Measurements from ENCODE around the gene TUBD1. TPM values are rescaled to one million over a fixed set of nuclear protein-coding genes. Genes with fewer than 3 reads are reported as not detected.
"Not testable (repeated sequence)": the region's sequence is repeated elsewhere in the genome, so short reads cannot be mapped to it uniquely, and the experiment has no call there.

TUBD1 gene, protein sequence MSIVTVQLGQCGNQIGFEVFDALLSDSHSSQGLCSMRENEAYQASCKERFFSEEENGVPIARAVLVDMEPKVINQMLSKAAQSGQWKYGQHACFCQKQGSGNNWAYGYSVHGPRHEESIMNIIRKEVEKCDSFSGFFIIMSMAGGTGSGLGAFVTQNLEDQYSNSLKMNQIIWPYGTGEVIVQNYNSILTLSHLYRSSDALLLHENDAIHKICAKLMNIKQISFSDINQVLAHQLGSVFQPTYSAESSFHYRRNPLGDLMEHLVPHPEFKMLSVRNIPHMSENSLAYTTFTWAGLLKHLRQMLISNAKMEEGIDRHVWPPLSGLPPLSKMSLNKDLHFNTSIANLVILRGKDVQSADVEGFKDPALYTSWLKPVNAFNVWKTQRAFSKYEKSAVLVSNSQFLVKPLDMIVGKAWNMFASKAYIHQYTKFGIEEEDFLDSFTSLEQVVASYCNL
- total RNA-seq, result 10 to 100 TPM in 4 of 5 experiments, 1 to 10 TPM in 1; 8.2 to 42.1 (median 14.3) TPM
- 10 to 100 TPM; 25.5 to 31.9 TPM for polyA plus RNA-seq
- total RNA-seq, result 17.6 reads per million, percentile 47 among the genes with 10 or more reads in this experiment

DNA sequence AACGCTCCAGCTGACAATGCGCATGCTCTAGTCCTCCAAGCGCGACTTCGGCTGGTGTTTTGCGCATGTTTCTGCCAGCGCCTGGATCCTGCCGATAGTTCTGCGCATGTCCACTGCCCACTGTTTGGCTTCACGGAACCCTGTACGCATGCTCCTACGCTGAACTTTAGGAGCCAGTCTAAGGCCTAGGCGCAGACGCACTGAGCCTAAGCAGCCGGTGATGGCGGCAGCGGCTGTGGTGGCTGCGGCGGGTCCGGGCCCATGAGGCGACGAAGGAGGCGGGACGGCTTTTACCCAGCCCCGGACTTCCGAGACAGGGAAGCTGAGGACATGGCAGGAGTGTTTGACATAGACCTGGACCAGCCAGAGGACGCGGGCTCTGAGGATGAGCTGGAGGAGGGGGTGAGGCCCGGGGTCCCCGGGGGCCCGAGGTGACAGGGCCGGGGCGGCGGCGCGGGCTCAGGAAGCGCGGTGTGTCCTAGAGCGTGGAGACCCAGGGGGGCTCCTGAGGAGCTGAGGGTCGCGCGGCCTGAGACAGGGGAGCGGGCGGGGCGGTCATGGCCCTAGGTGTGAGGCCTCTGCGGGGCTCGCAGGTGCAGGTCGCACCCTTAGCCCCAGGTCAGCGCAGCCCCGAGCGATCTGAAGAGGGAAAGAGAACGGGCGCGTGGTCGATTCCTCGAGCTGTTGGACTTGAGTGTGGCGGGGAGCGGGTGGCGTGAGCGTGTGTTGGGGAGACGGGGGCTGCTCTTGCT lies at the start of gene TUBD1, which contains the start of gene RPS6KB1:
TSS of gene TUBD1 (minus strand) at position 20 of the 752 bp plus-strand sequence. CDS start 1,941 bp downstream, outside the sequence.
TSS of gene RPS6KB1 (plus strand) at position 198 of the 752 bp plus-strand sequence. CDS start at position 262, 64 bp downstream.
- Histone ChIP-seq H3K27me3 (ENCODE audit: control insufficient read depth in 2 of 2, insufficient read depth in 2 of 2, low read length in 2 of 2) (no peaks in the 10 kb centered on the region), H3K4me3 (ENCODE audit: low read length) (peak within 1 kb of the TSS; percentile 74), H3K36me3 (ENCODE audit: control insufficient read depth in 2 of 3, insufficient read depth in 3 of 3, low read length in 3 of 3) (peaks cover 0 to 13% (median 0%) of the 10 kb centered on the region in 3 experiments), H3K27ac (ENCODE audit: low read depth, low read length) (peak within 1 kb of the TSS; percentile 93), H3K9me3 (ENCODE audit: control insufficient read depth in 2 of 3, low read length in 3 of 3) (no peaks in the 10 kb centered on the region), H3K4me1 (ENCODE audit: control insufficient read depth in 2 of 2, insufficient read depth in 2 of 2, low read length in 2 of 2) (peaks cover 13 to 23% of the 10 kb centered on the region in 2 donors)
- POLR2A ChIA-PET, result interaction anchor here (0.6 to 3.0 kb wide), 22 partner anchors 8 to 734 kb away, joined by 3 to 20 read pairs (median 3); partner anchors contain the start of genes PTRH2, RNFT1 and VMP1
- peak; percentile 96 for ATAC-seq
- H3K27me3 Mint-ChIP-seq, result peaks cover 0 to 4% (median 0%) of the 10 kb centered on the region in 5 donors
- peak within 1 kb of the TSS; percentile 98 to 100 (median 100) for H3K27ac Mint-ChIP-seq
- CTCF ChIA-PET, result interaction anchor here (0.7 to 1.2 kb wide), 2 partner anchors 22 to 69 kb away, joined by 3 to 4 read pairs; no protein-coding TSS in a partner anchor
- H3K36me3 Mint-ChIP-seq, result peaks cover 8 to 17% (median 13%) of the 10 kb centered on the region in 5 donors
- DNase-seq, result peak; percentile 87 to 99 (median 98)
- H3K4me3 Mint-ChIP-seq, result peak within 1 kb of the TSS; percentile 97 to 100 (median 99)
- peaks cover 43 to 83% (median 67%) of the 10 kb centered on the region in 7 donors for H3K4me1 Mint-ChIP-seq
- peaks cover 0 to 5% (median 0%) of the 10 kb centered on the region in 11 donors for H3K9me3 Mint-ChIP-seq
- intact Hi-C loops (cut with micrococcal nuclease), result loop anchor here (1.0 to 2.0 kb wide), 13 partner anchors 48 to 1376 kb away; partner anchors contain the start of genes CLTC (in 2 of the 2), PTRH2 (in 2 of the 2), RNFT1 (in 2 of the 2) and VMP1 (in 2 of the 2)

DNA sequence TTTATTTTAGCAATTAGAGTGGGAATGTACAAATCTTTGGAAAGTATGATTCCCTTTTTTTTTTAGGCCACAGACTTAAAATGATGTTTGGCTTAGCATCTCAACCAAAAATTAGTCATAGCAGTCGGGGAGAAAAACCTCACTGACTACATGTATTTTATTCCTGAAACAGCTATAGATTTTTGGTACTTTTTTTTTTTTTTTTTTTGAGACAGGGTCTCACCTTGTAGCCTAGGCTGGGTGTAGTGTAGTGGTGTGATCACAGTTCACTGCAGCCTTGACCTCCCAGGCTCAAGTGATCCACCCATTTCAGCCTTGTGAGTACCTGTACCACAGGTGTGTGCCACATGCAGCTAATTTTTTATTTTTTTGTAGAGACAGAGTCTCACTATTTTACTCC lies 48.4 kb upstream of the TUBD1 start:
- peak overlapping the region in 2 of 9 donors; percentile 38 to 42 for H3K27ac Mint-ChIP-seq
- CTCF ChIA-PET, result no interaction called here
- H3K36me3 Mint-ChIP-seq, result peaks cover 10 to 33% (median 13%) of the 10 kb centered on the region in 5 donors
- ATAC-seq (no peak), DNase-seq (no peak)
- H3K27me3 Mint-ChIP-seq, result no peaks in the 10 kb centered on the region
- peaks cover 0 to 27% (median 0%) of the 10 kb centered on the region in 7 donors for H3K4me1 Mint-ChIP-seq
- intact Hi-C loops (cut with micrococcal nuclease), result no loop called here
- Histone ChIP-seq H3K4me1 (ENCODE audit: control insufficient read depth in 2 of 2, insufficient read depth in 2 of 2, low read length in 2 of 2) (no peaks in the 10 kb centered on the region), H3K4me3 (ENCODE audit: low read length) (no peak overlapping the region), H3K9me3 (ENCODE audit: control insufficient read depth in 2 of 3, low read length in 3 of 3) (no peaks in the 10 kb centered on the region), H3K27ac (ENCODE audit: low read depth, low read length) (no peak overlapping the region), H3K36me3 (ENCODE audit: control insufficient read depth in 2 of 3, insufficient read depth in 3 of 3, low read length in 3 of 3) (peaks cover 0 to 48% (median 14%) of the 10 kb centered on the region in 3 experiments), H3K27me3 (ENCODE audit: control insufficient read depth in 2 of 2, insufficient read depth in 2 of 2, low read length in 2 of 2) (no peaks in the 10 kb centered on the region)
- POLR2A ChIA-PET, result interaction anchor here (0.6 to 0.7 kb wide), 2 partner anchors 167 to 171 kb away, joined by 3 to 4 read pairs; no protein-coding TSS in a partner anchor
- H3K4me3 Mint-ChIP-seq, result no peak overlapping the region
- no peaks in the 10 kb centered on the region for H3K9me3 Mint-ChIP-seq

GRCh38 chr17:59940697-59941096 lies 48.0 kb upstream of the TUBD1 start:
- H3K4me3 Mint-ChIP-seq; intact Hi-C loops (cut with micrococcal nuclease); ATAC-seq; H3K27ac ChIP-seq (ENCODE audit: low read depth, low read length); H3K27me3 ChIP-seq (ENCODE audit: control insufficient read depth in 2 of 2, insufficient read depth in 2 of 2, low read length in 2 of 2); H3K27me3 Mint-ChIP-seq; H3K4me1 ChIP-seq (ENCODE audit: control insufficient read depth in 2 of 2, insufficient read depth in 2 of 2, low read length in 2 of 2); H3K4me3 ChIP-seq (ENCODE audit: low read length); H3K9me3 ChIP-seq (ENCODE audit: control insufficient read depth in 2 of 3, low read length in 3 of 3); H3K9me3 Mint-ChIP-seq: not testable (repeated sequence)
- peaks cover 0 to 24% (median 0%) of the 10 kb centered on the region in 7 donors for H3K4me1 Mint-ChIP-seq
- H3K27ac Mint-ChIP-seq, result peak overlapping the region in 2 of 9 donors; percentile 28 to 42
- POLR2A ChIA-PET, result interaction anchor here (0.7 kb wide), 1 partner anchor 170 kb away, joined by 4 read pairs; no protein-coding TSS in a partner anchor
- DNase-seq, result peak in 1 of 9 donors; percentile 27
- CTCF ChIA-PET, result interaction anchor here (0.6 to 0.9 kb wide), 2 partner anchors 14 to 163 kb away, joined by 3 to 5 read pairs; no protein-coding TSS in a partner anchor
- peaks cover 7 to 31% (median 9%) of the 10 kb centered on the region in 5 donors for H3K36me3 Mint-ChIP-seq
- peaks cover 0 to 48% (median 14%) of the 10 kb centered on the region in 3 experiments for H3K36me3 ChIP-seq (ENCODE audit: control insufficient read depth in 2 of 3, insufficient read depth in 3 of 3, low read length in 3 of 3)

DNA sequence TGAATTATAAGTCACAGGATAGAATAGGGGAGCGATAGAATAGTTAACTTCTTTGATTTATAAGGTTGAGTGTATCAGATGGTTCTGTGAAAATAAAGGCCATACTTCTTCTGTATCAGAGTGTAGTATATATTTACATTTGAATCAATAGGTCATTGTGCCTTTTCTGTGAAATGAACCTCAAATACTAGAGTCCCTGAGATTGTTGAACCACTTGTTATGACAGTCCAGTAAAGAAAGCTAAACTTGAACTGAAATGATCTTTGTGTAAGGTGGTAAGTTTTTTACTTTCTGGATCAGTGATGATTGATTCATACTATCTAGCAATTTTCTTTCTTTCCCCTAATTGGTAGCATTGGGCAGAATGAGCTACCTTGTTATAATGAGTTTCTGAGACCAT lies 40.6 kb upstream of the TUBD1 start:
- H3K36me3 Mint-ChIP-seq, result peaks cover 2 to 62% (median 21%) of the 10 kb centered on the region in 5 donors
- ATAC-seq; intact Hi-C loops (cut with micrococcal nuclease): not testable (repeated sequence)

GRCh38 chr17:59930768-59931167 lies 38.0 kb upstream of the TUBD1 start:
- H3K9me3 Mint-ChIP-seq; H3K4me3 ChIP-seq (ENCODE audit: low read length); POLR2A ChIA-PET; H3K4me3 Mint-ChIP-seq; H3K27me3 ChIP-seq (ENCODE audit: control insufficient read depth in 2 of 2, insufficient read depth in 2 of 2, low read length in 2 of 2); H3K4me1 Mint-ChIP-seq; ATAC-seq; H3K4me1 ChIP-seq (ENCODE audit: control insufficient read depth in 2 of 2, insufficient read depth in 2 of 2, low read length in 2 of 2); DNase-seq; H3K27me3 Mint-ChIP-seq; intact Hi-C loops (cut with micrococcal nuclease); CTCF ChIA-PET; H3K27ac ChIP-seq (ENCODE audit: low read depth, low read length); H3K9me3 ChIP-seq (ENCODE audit: control insufficient read depth in 2 of 3, low read length in 3 of 3): not testable (repeated sequence)
- peaks cover 4 to 63% (median 20%) of the 10 kb centered on the region in 5 donors for H3K36me3 Mint-ChIP-seq
- peaks cover 0 to 53% (median 5%) of the 10 kb centered on the region in 3 experiments for H3K36me3 ChIP-seq (ENCODE audit: control insufficient read depth in 2 of 3, insufficient read depth in 3 of 3, low read length in 3 of 3)
- peak overlapping the region in 1 of 9 donors; percentile 54 for H3K27ac Mint-ChIP-seq

More for the DNA sequence above, 40.6 kb upstream of the TUBD1 start:
- DNase-seq; H3K4me3 Mint-ChIP-seq; H3K9me3 ChIP-seq (ENCODE audit: control insufficient read depth in 2 of 3, low read length in 3 of 3); H3K4me3 ChIP-seq (ENCODE audit: low read length); POLR2A ChIA-PET; H3K4me1 ChIP-seq (ENCODE audit: control insufficient read depth in 2 of 2, insufficient read depth in 2 of 2, low read length in 2 of 2); H3K27ac ChIP-seq (ENCODE audit: low read depth, low read length); H3K9me3 Mint-ChIP-seq; H3K27me3 ChIP-seq (ENCODE audit: control insufficient read depth in 2 of 2, insufficient read depth in 2 of 2, low read length in 2 of 2); H3K27me3 Mint-ChIP-seq; CTCF ChIA-PET; H3K4me1 Mint-ChIP-seq: not testable (repeated sequence)
- H3K27ac Mint-ChIP-seq, result peak overlapping the region in 1 of 9 donors; percentile 13
- H3K36me3 ChIP-seq (ENCODE audit: control insufficient read depth in 2 of 3, insufficient read depth in 3 of 3, low read length in 3 of 3), result peaks cover 4 to 55% (median 5%) of the 10 kb centered on the region in 3 experiments

DNA sequence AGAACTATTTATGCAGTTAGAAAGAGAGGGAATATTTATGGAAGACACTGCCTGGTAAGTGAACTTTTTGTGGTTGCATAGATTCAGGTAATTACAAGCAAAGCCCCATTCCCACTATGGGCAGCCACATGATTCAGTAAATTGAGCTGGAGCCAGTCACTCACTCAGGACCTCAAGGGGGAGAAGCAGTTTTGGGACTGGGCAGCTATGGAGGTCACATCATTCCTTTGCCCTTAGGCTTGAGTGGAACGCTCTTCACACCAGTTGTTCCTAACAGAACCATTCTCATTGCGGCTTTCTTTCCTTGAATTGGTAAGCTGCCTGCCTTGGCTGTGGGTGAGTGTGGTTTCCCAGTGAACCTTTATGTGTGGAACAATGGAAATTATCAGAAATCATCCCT lies 37.4 kb upstream of the TUBD1 start:
- H3K27ac Mint-ChIP-seq; H3K4me1 Mint-ChIP-seq; H3K9me3 Mint-ChIP-seq; H3K27ac ChIP-seq (ENCODE audit: low read depth, low read length); ATAC-seq; H3K9me3 ChIP-seq (ENCODE audit: control insufficient read depth in 2 of 3, low read length in 3 of 3); H3K27me3 Mint-ChIP-seq; H3K27me3 ChIP-seq (ENCODE audit: control insufficient read depth in 2 of 2, insufficient read depth in 2 of 2, low read length in 2 of 2); POLR2A ChIA-PET; H3K4me3 ChIP-seq (ENCODE audit: low read length); intact Hi-C loops (cut with micrococcal nuclease); CTCF ChIA-PET; DNase-seq; H3K4me3 Mint-ChIP-seq; H3K4me1 ChIP-seq (ENCODE audit: control insufficient read depth in 2 of 2, insufficient read depth in 2 of 2, low read length in 2 of 2): not testable (repeated sequence)
- H3K36me3 Mint-ChIP-seq, result peaks cover 9 to 68% (median 26%) of the 10 kb centered on the region in 5 donors
- peaks cover under 1 to 55% (median 5%) of the 10 kb centered on the region in 3 experiments for H3K36me3 ChIP-seq (ENCODE audit: control insufficient read depth in 2 of 3, insufficient read depth in 3 of 3, low read length in 3 of 3)

Measured in naive thymus-derived CD4-positive, alpha-beta T cell (primary cell).